Chondrocyte (in vitro differentiated cells): ENCODE results near the gene SPOCK1. TPM values are rescaled to one million over a fixed set of nuclear protein-coding genes. Genes with fewer than 3 reads are reported as not detected.
A peak's percentile ranks its signal among the peaks of the same experiment; 100 is the strongest.

Source experiments
- DNase-seq: peaks from one replicate; pipeline ENCODE4 v3.0.0; 2021; ENCODE audit warnings: mixed read lengths, low spot score
- H3K27ac Mint-ChIP-seq: one replicate; pipeline ENCODE4 v1.8.0; 2021; ENCODE audit warnings: mild to moderate bottlenecking, moderate library complexity, mixed read lengths; ENCODE audit not compliant: unreplicated experiment
- H3K27me3 Mint-ChIP-seq: 2 replicates; pipeline ENCODE4 v1.8.0; 2021; ENCODE audit warnings: low read depth, mixed read lengths
- H3K36me3 Mint-ChIP-seq: 2 replicates; pipeline ENCODE4 v1.8.0; 2021; ENCODE audit warnings: low read depth, mixed read lengths
- H3K4me1 Mint-ChIP-seq: 2 replicates; pipeline ENCODE4 v1.8.0; 2021; ENCODE audit warnings: low read depth, mild to moderate bottlenecking, mixed read lengths
- H3K4me3 Mint-ChIP-seq: one replicate; pipeline ENCODE4 v1.8.0; 2021; ENCODE audit warnings: mild to moderate bottlenecking, moderate library complexity, mixed read lengths; ENCODE audit not compliant: unreplicated experiment
- H3K9me3 Mint-ChIP-seq: 2 replicates; pipeline ENCODE4 v1.8.0; 2021; ENCODE audit warnings: low read depth, mixed read lengths
- total RNA-seq: library from RNA; stranded (reverse); gene quantifications from 3 replicates; pipeline ENCODE4 v1.2.1, GENCODE V29; 2021
- TF ChIP-seq, protein P1 (sequence below): fragments of 200-600 bp; sonication (generic); IDR thresholded peaks from 2 replicates; pipeline ENCODE4 v1.5.0; 2021; ENCODE audit warnings: antibody characterized with exemption, mild to moderate bottlenecking, moderate library complexity

The SPOCK1 gene
- total RNA-seq, 1 donor from 2014 or later: 127 TPM

DNA sequence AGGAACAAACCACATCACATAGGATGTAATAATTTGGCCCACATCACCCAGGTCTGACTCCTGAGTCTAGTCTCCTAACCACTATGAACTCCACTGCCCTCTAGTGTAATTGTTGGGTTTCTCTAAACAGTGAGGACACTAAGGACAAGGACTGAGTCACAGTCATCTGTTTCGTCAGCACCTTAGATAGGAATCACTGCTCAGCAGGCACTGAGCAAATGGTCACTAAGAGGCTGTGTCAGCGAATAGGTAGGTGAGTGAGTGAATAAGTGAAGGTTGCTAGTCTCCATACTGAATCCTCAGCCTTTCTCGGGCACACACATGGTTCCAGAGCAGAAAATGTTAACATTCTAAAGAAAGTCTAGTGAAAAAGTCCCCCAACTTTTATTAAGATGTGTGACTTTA is 278.6 kb downstream of the SPOCK1 start:
- Mint-ChIP-seq H3K4me1 (peaks cover 20% of the 10 kb centered on the region), H3K27ac (no peak overlapping the region), H3K36me3 (no peaks in the 10 kb centered on the region), H3K9me3 (no peaks in the 10 kb centered on the region), H3K27me3 (no peaks in the 10 kb centered on the region), H3K4me3 (no peak overlapping the region)
- no peak for DNase-seq
- TF ChIP-seq, protein P1, sequence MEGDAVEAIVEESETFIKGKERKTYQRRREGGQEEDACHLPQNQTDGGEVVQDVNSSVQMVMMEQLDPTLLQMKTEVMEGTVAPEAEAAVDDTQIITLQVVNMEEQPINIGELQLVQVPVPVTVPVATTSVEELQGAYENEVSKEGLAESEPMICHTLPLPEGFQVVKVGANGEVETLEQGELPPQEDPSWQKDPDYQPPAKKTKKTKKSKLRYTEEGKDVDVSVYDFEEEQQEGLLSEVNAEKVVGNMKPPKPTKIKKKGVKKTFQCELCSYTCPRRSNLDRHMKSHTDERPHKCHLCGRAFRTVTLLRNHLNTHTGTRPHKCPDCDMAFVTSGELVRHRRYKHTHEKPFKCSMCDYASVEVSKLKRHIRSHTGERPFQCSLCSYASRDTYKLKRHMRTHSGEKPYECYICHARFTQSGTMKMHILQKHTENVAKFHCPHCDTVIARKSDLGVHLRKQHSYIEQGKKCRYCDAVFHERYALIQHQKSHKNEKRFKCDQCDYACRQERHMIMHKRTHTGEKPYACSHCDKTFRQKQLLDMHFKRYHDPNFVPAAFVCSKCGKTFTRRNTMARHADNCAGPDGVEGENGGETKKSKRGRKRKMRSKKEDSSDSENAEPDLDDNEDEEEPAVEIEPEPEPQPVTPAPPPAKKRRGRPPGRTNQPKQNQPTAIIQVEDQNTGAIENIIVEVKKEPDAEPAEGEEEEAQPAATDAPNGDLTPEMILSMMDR: peak; percentile 75

DNA sequence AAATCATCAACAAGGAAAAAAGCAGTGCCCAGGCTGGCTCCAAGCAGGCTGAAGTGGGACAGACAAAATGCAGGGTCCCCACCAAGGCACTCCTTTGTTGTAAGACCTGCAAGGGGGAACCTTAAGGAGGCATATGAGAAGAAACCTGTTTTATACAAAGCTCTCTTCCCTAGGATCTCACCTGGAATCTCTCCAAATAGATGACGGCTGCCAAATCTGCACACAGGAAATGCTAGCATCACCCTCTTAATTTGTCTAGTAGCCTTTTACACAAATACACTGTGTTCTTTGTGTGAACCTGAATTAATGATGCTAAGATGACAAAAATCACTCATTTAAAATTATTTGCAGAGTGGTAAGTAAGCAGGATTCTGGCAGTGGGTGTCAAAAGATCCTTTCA is 280.2 kb downstream of the SPOCK1 start:
- Mint-ChIP-seq H3K4me3 (no peak overlapping the region), H3K4me1 (peaks cover 29% of the 10 kb centered on the region), H3K36me3 (no peaks in the 10 kb centered on the region), H3K27me3 (no peaks in the 10 kb centered on the region), H3K27ac (no peak overlapping the region), H3K9me3 (no peaks in the 10 kb centered on the region)
- TF ChIP-seq, protein P1: no peak
- DNase-seq: no peak

DNA sequence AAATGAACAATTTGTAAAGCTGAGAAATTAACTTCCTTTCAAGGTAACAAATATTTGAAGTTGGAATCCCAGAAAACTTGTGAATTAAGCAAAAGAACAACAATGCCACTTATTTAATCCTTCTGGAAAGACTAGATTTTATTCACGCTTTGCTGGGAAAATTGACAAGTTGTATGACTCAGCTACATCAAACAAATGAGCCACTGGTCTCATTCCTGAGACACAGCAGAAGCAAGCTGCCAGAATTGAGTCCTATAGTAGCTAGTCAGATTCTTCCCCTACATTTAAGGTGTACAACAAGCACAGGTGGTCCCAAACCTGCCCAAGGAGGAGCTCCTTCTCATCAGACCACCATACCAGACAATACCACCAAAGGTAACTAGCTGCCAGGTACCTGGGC is 280.7 kb downstream of the SPOCK1 start:
- no peak for DNase-seq
- TF ChIP-seq, protein P1: no peak
- Mint-ChIP-seq H3K36me3 (no peaks in the 10 kb centered on the region), H3K27ac (no peak overlapping the region), H3K4me1 (peaks cover 29% of the 10 kb centered on the region), H3K4me3 (no peak overlapping the region), H3K27me3 (no peaks in the 10 kb centered on the region), H3K9me3 (no peaks in the 10 kb centered on the region)

DNA sequence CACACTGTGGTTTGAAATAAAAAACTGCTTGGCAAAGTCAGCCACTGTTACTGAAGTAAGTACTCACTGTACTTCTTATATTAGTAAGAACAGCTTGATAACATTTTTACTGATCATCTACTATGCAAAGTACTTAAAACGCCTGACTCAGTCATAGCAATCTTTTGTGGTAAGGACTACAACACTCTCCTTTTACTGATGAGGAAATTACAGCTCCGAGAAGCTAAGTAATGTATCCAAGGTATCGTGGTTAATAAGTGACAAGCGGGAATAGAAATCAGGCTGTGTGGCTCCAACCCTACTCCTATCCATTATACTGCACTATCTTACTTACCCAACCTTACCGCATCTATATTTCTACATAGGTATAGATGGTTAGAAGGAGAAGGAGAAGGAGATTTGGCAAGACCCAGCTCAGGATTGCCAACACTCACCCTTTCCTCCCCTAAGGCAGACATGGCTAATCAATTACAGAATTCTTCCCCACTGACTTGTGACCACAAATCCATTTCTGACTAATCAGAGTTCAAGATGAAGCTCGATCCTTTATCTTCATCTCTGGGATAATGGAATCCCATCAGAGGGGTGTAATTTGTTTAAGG is 281.4 kb downstream of the SPOCK1 start:
- H3K4me3 Mint-ChIP-seq: no peak overlapping the region
- peaks cover 29% of the 10 kb centered on the region for H3K4me1 Mint-ChIP-seq
- H3K36me3 Mint-ChIP-seq: no peaks in the 10 kb centered on the region
- TF ChIP-seq, protein P1: no peak
- H3K9me3 Mint-ChIP-seq: no peaks in the 10 kb centered on the region
- no peak for DNase-seq
- H3K27ac Mint-ChIP-seq: no peak overlapping the region
- H3K27me3 Mint-ChIP-seq: no peaks in the 10 kb centered on the region

DNA sequence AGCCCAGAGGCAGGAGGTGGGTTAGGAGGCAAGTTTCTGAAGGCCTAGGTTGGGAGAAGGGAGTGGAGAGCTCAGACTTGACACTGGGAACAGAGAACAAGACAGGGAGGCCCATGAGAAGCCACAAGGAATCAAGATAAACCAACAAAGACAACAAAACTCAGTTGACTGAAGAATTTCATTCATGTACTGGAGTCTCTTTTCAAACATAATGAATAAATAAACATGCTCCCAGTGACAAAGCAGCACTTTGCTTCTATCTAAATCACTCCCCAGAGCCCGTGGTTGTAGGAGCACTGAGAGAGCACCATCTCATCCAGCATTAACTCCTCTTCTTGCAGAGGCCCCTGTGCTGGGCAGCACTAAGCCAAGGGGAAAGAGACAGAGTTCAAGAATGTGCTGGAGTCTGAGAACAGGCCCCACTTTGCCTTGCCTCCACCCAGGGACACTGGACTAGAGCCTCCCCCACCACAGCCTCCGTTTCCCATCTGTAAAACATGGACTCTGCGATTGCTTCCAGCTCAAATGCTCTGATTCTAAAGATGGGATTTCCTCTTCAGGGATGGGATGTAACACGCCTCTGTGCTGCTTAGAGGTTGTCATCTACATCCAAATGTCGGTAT is 282.0 kb downstream of the SPOCK1 start:
- TF ChIP-seq, protein P1: no peak
- Mint-ChIP-seq H3K4me1 (peaks cover 29% of the 10 kb centered on the region), H3K4me3 (no peak overlapping the region), H3K27ac (no peak overlapping the region), H3K36me3 (no peaks in the 10 kb centered on the region), H3K27me3 (no peaks in the 10 kb centered on the region), H3K9me3 (no peaks in the 10 kb centered on the region)
- DNase-seq: no peak
